GM21528 (cell line): ENCODE measurements around the gene ANK2.

ENCODE experiments used
- ATAC-seq: cut with Tn5 transposase; IDR thresholded peaks from one replicate; pipeline ENCODE4 v1.9.1; 2021; ENCODE audit warnings: mild to moderate bottlenecking, moderate library complexity; ENCODE audit not compliant: unreplicated experiment, low FRiP score

Gene ANK2

GRCh38 chr4:113145147-113145518 lies 95.7 kb downstream of the ANK2 start:
- ATAC-seq, result no peak

GRCh38 chr4:113145519-113146291 lies 96.3 kb downstream of the ANK2 start:
- ATAC-seq, result no peak

- peak; percentile 82 for ATAC-seq
Measured at GRCh38 chr4:113146876-113147358, 97.5 kb downstream of the ANK2 start.

- ATAC-seq, result no peak
Measured at GRCh38 chr4:113147498-113148111, 98.2 kb downstream of the ANK2 start.

GRCh38 chr4:113148925-113149324 lies 99.5 kb downstream of the ANK2 start:
- no peak for ATAC-seq

GRCh38 chr4:113153529-113154101 lies 104.2 kb downstream of the ANK2 start:
- ATAC-seq, result no peak

GRCh38 chr4:113154281-113154680 lies 104.8 kb downstream of the ANK2 start:
- ATAC-seq, result no peak

GRCh38 chr4:113157086-113157857 lies 107.8 kb downstream of the ANK2 start:
- ATAC-seq, result no peak

GRCh38 chr4:113159942-113160545 lies 110.6 kb downstream of the ANK2 start:
- ATAC-seq, result no peak

GRCh38 chr4:113160548-113160947 lies 111.1 kb downstream of the ANK2 start:
- no peak for ATAC-seq

GRCh38 chr4:113162089-113162488 lies 112.6 kb downstream of the ANK2 start:
- ATAC-seq, result no peak

GRCh38 chr4:113169368-113169767 lies 119.9 kb downstream of the ANK2 start:
- no peak for ATAC-seq

- ATAC-seq, result no peak
Measured at GRCh38 chr4:113170115-113170804, 120.8 kb downstream of the ANK2 start.

- no peak for ATAC-seq
Measured at GRCh38 chr4:113170805-113171468, 121.5 kb downstream of the ANK2 start.

- ATAC-seq, result no peak
Measured at GRCh38 chr4:113173126-113173792, 123.8 kb downstream of the ANK2 start.

- no peak for ATAC-seq
Measured at GRCh38 chr4:113173793-113174264, 124.4 kb downstream of the ANK2 start.

- no peak for ATAC-seq
Measured at GRCh38 chr4:113179091-113179490, 129.6 kb downstream of the ANK2 start.

GRCh38 chr4:113179996-113180395 lies 130.5 kb downstream of the ANK2 start:
- ATAC-seq, result no peak
